Effector memory CD4-positive, alpha-beta T cell (primary cell): Measurements from ENCODE around the gene TUBG1.

Experiments
- DNase-seq, 3 donors: peaks; one replicate each; pipeline ENCODE4 v3.0.0-alpha.2; 2020
- H3K27ac ChIP-seq: 2 replicates; pipeline ENCODE4 v1.7.0; 2013; ENCODE audit warnings: mild to moderate bottlenecking, low read length, moderate library complexity; ENCODE audit not compliant: insufficient read depth, poor library complexity, severe bottlenecking
- H3K27me3 ChIP-seq: replicated peaks from 2 replicates; pipeline ENCODE4 v1.7.0; 2013; ENCODE audit warnings: mild to moderate bottlenecking, low read length; ENCODE audit not compliant: insufficient read depth, control insufficient read depth, poor library complexity, severe bottlenecking
- H3K36me3 ChIP-seq: 2 replicates; pipeline ENCODE4 v1.7.0; 2013; ENCODE audit warnings: mild to moderate bottlenecking, low read length, moderate library complexity; ENCODE audit not compliant: control insufficient read depth, insufficient read depth
- H3K4me1 ChIP-seq: 2 replicates; pipeline ENCODE4 v1.7.0; 2013; ENCODE audit warnings: low read length, mild to moderate bottlenecking; ENCODE audit not compliant: control insufficient read depth, insufficient read depth, poor library complexity, severe bottlenecking
- H3K4me3 ChIP-seq: 2 replicates; pipeline ENCODE4 v1.7.0; 2013; ENCODE audit warnings: low read length, low read depth, mild to moderate bottlenecking; ENCODE audit not compliant: insufficient read depth, poor library complexity, severe bottlenecking
- H3K9me3 ChIP-seq: 2 replicates; pipeline ENCODE4 v1.7.0; 2013; ENCODE audit warnings: mild to moderate bottlenecking, low read length, moderate library complexity; ENCODE audit not compliant: control insufficient read depth
- total RNA-seq, 3 donors: gene quantifications; one replicate each; lab custom pipeline; 2026; lab: John Stamatoyannopoulos, UW

Gene TUBG1
- total RNA-seq, result 4.0 to 6.8 (median 4.3) reads per million in 3 donors

GRCh38 chr17:42609182-42609813, at the start of gene TUBG1, which contains the start of gene RETREG3:
TUBG1 (plus strand) TSS chr17:42609683; CDS start chr17:42609738, 55 bp downstream.
RETREG3 (minus strand) TSS chr17:42609374; CDS start chr17:42609324, 50 bp downstream.
- peak; percentile 98 to 99 (median 99) for DNase-seq
- H3K4me3 ChIP-seq, result peak within 1 kb of the TSS; percentile 87
- H3K36me3 ChIP-seq, result peaks cover 16% of the 10 kb centered on the region
- H3K9me3 ChIP-seq, result no peaks in the 10 kb centered on the region
- H3K27me3 ChIP-seq, result no peaks in the 10 kb centered on the region
- peak within 1 kb of the TSS; percentile 96 for H3K27ac ChIP-seq
- H3K4me1 ChIP-seq, result peaks cover 20% of the 10 kb centered on the region

GRCh38 chr17:42560246-42560645, 49.2 kb upstream of the TUBG1 start:
- Histone ChIP-seq H3K27ac (no peak overlapping the region), H3K27me3 (no peaks in the 10 kb centered on the region), H3K4me3 (no peak overlapping the region), H3K36me3 (peaks cover 10% of the 10 kb centered on the region), H3K4me1 (peaks cover 22% of the 10 kb centered on the region), H3K9me3 (no peaks in the 10 kb centered on the region)
- no peak for DNase-seq

DNA sequence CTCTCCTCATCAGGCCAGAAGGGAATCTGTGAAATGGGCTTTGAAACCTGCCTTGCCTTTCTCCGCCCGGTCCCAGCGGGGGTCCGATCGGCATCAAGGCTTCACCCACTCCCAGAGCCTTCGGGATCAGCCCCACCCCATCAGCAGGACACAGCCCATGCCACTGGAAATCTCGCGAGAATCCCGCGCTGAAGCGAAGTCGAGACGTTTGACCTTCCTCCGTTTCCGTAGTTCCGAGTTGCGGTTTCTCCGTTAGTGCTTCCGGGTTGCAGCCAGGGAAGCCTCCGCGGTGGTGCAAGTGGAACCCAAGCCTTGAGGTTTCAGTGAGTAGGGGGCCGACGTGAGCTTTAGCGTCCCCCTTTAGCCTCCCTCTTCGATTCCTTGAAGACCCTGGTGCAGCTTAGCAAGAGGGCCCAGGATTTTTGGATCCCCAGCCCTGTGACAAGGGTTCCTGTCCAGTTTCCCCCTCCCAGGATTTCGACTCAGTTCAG, 47.5 kb upstream of the TUBG1 start, which contains the start of gene COASY:
Gene COASY, plus strand, starts transcription at position 252 of the 491 bp plus-strand sequence. CDS start 475 bp downstream, outside the sequence.
- peaks cover 18% of the 10 kb centered on the region for H3K36me3 ChIP-seq
- peak within 1 kb of the TSS; percentile 95 for H3K4me3 ChIP-seq
- H3K9me3 ChIP-seq, result no peaks in the 10 kb centered on the region
- H3K4me1 ChIP-seq, result peaks cover 26% of the 10 kb centered on the region
- peak within 1 kb of the TSS; percentile 84 for H3K27ac ChIP-seq
- no peaks in the 10 kb centered on the region for H3K27me3 ChIP-seq
- peak; percentile 81 to 88 (median 83) for DNase-seq

DNA sequence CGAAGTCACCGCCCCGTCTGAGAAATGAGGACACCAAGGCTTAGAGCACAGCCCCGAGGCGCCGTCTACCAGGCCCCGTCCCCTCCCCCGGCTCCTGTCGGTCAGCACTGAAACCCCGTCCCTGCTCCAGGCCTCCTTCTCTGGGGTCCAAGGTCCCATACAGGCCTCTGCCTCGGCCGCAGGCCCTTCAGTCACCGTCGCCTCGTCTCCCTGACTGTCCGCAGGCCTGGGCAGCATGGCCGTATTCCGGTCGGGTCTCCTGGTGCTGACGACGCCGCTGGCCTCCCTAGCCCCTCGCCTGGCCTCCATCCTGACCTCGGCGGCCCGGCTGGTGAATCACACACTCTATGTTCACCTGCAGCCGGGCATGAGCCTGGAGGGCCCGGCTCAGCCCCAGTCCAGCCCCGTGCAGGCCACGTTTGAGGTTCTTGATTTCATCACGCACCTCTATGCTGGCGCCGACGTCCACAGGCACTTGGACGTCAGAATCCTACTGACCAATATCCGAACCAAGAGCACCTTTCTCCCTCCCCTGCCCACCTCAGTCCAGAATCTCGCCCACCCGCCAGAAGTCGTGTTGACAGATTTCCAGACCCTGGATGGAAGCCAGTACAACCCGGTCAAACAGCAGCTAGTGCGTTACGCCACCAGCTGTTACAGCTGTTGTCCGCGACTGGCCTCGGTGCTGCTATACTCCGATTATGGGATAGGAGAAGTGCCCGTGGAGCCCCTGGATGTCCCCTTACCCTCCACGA, 46.9 kb upstream of the TUBG1 start:
- no peaks in the 10 kb centered on the region for H3K9me3 ChIP-seq
- H3K36me3 ChIP-seq, result peaks cover 18% of the 10 kb centered on the region
- H3K4me1 ChIP-seq, result peaks cover 29% of the 10 kb centered on the region
- peak overlapping the region; percentile 84 for H3K27ac ChIP-seq
- no peak for DNase-seq
- peak overlapping the region; percentile 95 for H3K4me3 ChIP-seq
- H3K27me3 ChIP-seq, result no peaks in the 10 kb centered on the region

DNA sequence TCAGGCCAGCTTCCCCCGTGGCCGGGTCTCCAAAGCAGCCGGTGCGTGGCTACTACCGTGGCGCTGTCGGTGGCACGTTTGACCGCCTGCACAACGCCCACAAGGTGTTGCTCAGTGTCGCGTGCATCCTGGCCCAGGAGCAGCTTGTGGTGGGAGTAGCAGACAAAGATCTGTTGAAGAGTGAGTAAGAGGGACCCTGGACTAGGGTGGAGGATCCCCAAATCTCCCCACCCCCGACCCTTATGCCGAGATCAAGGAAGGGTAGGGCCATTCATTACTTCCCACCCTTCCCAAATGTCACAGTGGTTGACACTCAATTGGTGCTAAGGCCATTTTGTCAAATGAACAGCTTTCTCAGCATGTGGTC, 46.4 kb upstream of the TUBG1 start:
- Histone ChIP-seq H3K27me3 (no peaks in the 10 kb centered on the region), H3K9me3 (no peaks in the 10 kb centered on the region), H3K36me3 (peaks cover 18% of the 10 kb centered on the region), H3K27ac (no peak overlapping the region), H3K4me1 (peaks cover 32% of the 10 kb centered on the region), H3K4me3 (peak overlapping the region; percentile 95)
- DNase-seq, result no peak

DNA sequence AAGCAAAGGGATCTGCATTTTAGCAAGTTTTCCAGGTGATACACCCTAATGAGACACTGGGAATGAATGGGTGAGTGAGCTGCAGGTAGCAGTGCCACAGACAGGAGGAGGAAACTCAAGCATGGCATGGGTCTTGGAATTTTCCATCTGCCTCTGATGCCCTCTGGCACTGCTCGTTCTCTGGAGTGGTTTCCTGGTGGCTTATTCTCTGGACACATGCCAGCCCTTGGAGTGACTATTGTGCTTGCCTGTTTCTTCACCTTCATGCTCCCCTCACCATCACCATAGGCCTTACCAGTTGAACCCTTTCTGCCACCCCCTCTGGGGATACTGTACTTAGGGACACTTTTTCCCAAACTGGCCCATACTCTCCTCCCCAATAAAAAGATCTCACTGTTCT, 45.9 kb upstream of the TUBG1 start:
- Histone ChIP-seq H3K4me3 (peak overlapping the region; percentile 95), H3K27me3 (no peaks in the 10 kb centered on the region), H3K36me3 (peaks cover 20% of the 10 kb centered on the region), H3K9me3 (no peaks in the 10 kb centered on the region), H3K27ac (no peak overlapping the region), H3K4me1 (peaks cover 32% of the 10 kb centered on the region)
- no peak for DNase-seq

GRCh38 chr17:42563950-42564349, 45.5 kb upstream of the TUBG1 start:
- DNase-seq, result no peak
- no peaks in the 10 kb centered on the region for H3K27me3 ChIP-seq
- H3K4me3 ChIP-seq, result no peak overlapping the region
- H3K4me1 ChIP-seq, result peaks cover 32% of the 10 kb centered on the region
- no peak overlapping the region for H3K27ac ChIP-seq
- H3K36me3 ChIP-seq, result peaks cover 24% of the 10 kb centered on the region
- H3K9me3 ChIP-seq, result no peaks in the 10 kb centered on the region

DNA sequence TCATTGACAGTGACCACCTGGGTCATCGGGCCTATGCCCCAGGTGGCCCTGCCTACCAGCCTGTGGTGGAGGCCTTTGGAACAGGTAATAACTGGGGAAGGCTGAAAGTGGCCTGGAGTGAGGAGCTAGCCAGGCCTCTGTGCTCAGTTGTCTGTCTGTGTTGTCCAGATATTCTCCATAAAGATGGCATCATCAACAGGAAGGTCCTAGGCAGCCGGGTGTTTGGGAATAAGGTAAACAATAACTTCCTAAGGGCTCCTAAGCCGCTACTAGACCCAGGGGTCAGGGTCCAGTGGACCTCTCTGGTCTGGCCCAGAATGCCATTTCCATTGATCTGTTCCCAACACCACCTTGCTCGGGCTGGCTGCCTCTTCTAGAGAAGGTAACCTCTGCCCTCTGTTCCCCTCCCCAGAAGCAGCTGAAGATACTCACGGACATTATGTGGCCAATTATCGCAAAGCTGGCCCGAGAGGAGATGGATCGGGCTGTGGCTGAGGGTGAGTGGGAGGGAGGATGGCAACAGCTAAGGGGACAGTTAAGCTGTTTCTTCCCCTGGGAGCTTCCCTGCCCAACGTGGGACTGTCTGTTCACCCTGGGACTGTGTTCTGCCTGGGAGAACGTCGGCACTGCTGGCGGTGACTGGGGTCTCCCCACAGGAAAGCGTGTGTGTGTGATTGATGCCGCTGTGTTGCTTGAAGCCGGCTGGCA, 44.5 kb upstream of the TUBG1 start:
- H3K36me3 ChIP-seq, result peaks cover 34% of the 10 kb centered on the region
- no peaks in the 10 kb centered on the region for H3K27me3 ChIP-seq
- H3K9me3 ChIP-seq, result no peaks in the 10 kb centered on the region
- DNase-seq, result no peak
- H3K4me1 ChIP-seq, result peaks cover 32% of the 10 kb centered on the region
- no peak overlapping the region for H3K4me3 ChIP-seq
- peak overlapping the region; percentile 14 for H3K27ac ChIP-seq

DNA sequence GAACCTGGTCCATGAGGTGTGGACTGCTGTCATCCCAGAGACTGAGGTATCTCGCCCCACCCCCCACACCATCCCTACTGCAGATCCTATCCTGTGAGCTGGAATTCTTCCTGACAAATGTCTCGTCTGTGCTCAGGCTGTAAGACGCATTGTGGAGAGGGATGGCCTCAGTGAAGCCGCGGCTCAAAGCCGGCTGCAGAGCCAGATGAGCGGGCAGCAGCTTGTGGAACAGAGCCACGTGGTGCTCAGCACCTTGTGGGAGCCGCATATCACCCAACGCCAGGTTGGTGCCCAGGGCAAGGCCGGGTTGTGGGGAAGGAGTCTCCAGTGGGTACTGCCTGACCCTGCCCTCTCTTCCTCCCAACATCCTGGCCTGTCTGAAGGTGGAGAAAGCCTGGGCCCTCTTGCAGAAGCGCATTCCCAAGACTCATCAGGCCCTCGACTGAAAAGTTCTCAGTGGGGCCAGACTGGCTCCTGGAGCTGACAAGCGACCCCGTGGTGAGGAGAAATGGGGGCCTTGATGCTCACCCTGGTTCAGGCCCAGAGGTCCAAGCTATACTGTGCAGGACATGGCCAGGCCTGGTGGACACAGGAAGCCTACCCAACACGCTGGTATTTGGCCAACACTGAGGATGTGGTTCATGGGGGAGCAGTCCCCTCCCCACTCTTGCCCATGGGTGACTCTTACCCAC, 43.8 kb upstream of the TUBG1 start:
- no peak for DNase-seq
- Histone ChIP-seq H3K27ac (peak overlapping the region; percentile 72), H3K36me3 (peaks cover 39% of the 10 kb centered on the region), H3K27me3 (no peaks in the 10 kb centered on the region), H3K4me1 (peaks cover 32% of the 10 kb centered on the region), H3K4me3 (no peak overlapping the region), H3K9me3 (no peaks in the 10 kb centered on the region)
